ENCODE measurements around the gene AKAP8.
"Not testable (repeated sequence)": the region's sequence is repeated elsewhere in the genome, so short reads cannot be mapped to it uniquely, and the experiment has no call there.

The AKAP8 gene

GRCh38 chr19:15379083-15379998 lies at the start of gene AKAP8:
AKAP8 (minus strand) TSS chr19:15379787; CDS start chr19:15379731, 56 bp downstream.
- peak; percentile 97 for DNase-seq

- no peak for DNase-seq
These were observed 48.4 kb upstream of the AKAP8 start for GRCh38 chr19:15427991-15428471.

- DNase-seq = no peak
These were observed 47.7 kb upstream of the AKAP8 start for GRCh38 chr19:15427350-15427700.

DNA sequence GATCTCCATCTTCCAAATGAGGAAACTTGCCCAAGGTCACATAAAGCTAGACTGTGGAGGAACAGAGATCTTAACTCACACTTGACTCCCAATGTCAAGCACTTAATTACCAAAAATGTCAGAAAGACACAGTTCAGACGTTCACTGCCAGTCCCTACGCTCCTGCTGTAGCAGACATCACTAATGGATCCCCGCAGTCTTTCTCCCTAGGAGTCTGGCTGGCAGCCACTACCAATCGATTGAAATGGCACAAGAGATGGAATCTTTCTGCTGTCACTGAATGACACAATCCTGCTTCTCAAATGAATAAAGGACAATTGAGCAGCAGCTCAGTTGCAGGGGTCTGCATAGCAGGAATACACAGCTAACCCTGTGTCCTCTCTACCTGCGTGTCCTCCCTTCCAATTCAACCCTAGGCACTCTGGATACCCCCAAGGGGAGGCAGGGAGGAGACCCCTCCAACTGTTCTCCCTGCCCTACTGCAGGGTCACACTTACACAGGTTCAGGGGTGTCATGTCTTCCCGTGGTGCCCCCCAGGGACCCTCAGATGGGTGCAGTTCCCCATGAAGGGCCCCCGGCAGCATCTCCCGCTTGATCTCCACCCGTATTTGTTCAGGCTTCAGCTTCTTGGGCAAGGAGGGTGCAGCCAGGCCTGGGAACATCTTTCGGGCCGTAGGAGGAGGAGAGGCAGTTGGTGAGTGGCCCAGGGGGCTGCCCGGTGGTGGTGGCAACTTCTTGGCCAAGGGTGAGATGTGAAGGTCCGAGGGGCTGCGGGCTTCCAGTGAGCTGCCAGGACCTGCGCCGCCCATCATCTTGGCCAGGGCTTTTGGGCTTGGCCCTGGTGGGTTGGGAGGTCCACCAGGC lies 47.1 kb upstream of the AKAP8 start:
- DNase-seq = no peak

GRCh38 chr19:15425321-15425950 lies 45.8 kb upstream of the AKAP8 start:
- no peak for DNase-seq

DNA sequence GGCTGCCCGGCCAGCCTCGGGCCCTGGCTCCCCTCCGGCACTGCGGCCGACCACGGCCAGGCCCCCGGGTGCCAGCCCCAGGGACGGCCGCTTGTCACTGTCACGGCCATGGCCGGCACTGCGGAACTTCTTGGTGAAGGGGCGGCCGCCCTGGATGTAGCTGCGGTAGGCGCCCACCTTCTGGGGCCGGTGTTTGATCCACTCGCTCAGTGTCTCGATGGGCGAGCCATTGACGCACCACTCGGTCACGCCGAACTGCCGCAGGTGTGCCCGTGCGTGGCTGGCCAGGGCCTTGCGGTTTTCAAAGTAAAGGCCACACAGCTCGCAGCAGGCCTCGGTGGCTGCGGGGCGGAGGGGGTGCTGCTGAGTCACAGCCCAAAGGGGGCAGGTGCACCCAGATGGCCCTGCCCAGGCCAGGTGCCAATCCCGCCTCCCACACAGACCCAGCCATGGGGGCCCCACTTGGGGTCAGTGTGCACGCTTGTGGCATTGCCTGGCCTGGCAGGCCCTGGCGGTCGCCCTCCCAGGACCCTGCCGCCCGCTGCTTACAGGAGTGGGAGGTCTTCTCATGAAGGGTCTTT lies 45.2 kb upstream of the AKAP8 start:
- no peak for DNase-seq

DNA sequence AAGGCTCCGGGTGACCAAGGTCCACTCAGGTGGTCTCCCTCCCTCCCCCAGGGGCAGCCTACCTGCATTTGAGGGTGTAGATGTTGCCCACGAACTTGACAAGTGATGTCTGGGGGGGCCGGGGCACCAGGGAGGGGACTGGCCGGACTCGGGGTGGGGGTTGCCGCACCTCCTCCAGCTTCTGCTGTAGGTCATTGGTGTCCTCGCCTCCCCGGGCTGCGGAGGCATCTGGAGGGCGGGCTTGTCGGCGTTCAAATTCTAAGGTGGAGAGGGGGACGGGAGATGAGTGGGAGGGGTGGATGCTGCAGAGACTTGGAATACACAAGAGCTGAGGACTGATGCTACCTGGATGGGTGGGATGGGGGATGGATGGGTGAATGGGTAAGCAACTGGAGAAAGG lies 44.5 kb upstream of the AKAP8 start:
- no peak for DNase-seq

GRCh38 chr19:15423130-15423529 lies 43.5 kb upstream of the AKAP8 start:
- DNase-seq = no peak

GRCh38 chr19:15422296-15423075 lies 42.9 kb upstream of the AKAP8 start:
- DNase-seq = no peak

DNA sequence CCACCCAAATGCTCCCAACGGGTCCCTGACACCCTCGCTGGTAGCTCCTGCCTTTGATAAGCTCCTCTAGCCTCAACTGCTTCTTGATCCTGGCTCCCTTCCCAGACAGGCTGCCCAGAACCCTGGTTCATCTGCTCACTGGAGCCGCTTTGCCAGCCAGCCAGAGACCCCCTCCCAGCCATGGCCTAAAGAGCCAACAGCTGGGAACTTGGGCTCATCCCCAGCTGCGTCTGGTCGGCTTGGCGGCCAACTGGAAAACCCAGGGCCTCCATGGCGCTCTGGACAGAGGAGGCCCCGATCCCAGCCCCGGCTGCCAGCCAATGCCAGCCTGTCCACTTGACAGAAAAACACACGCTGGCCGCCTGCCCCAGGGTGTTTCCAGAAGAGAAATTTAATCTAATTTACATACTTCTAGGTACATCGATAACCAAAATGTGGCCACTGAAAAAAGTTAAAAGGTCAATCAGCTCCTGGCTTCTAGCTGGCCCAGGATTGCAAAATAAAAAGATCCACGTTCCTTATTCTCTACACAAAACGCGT lies 42.2 kb upstream of the AKAP8 start:
- peak; percentile 27 for DNase-seq

GRCh38 chr19:15421136-15421695 lies 41.6 kb upstream of the AKAP8 start:
- DNase-seq = no peak

DNA sequence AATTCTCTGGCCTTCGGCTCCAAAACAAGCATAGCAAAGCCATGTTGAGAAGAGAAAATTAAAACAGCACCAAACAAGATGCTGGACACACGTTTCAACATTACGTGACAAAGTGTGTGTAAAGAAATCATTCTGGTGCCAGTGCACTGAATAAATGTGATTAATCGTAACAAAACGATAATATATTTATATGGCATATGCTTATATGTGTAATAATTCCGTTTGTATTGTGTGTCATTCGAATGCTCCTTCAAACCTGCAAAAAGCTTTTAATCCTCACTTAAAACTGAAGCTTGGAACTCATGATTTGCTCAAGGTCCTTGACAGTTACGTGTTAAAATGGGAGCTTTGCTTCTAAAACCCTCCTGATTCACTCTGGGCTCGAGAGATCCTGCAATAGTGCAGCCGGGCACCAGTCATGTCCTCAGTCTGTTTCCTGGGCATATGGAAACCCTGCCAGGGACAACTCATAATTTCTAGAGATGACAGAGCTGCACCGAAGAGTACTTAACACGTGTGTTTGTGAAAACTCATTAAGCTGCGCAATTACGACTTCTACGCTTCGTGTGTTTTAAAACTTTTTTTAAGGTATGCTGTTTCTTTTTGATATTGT lies 39.9 kb upstream of the AKAP8 start:
- no peak for DNase-seq

GRCh38 chr19:15418579-15419412 lies 39.2 kb upstream of the AKAP8 start, which contains the start of gene AKAP8L:
AKAP8L (minus strand) TSS chr19:15418988; CDS start chr19:15418923, 65 bp downstream.
- DNase-seq = peak; percentile 99

DNA sequence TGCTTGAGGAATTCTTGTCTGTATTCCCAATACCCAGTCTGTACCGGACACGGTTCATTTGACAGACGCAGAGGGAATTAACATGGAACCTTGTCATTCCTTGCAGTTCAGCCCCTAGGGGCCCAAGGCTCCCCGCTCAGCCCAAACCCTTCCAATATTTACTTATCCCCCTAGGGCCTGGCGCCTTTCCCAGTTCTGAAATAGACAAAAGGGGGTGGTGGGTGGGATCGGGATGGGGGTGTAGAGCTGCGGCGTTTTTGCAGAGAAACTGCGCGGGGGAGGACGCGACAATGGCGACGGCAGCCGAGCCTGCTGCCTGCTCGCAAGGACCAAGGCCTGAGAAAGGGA lies 38.6 kb upstream of the AKAP8 start:
- DNase-seq = peak; percentile 35

DNA sequence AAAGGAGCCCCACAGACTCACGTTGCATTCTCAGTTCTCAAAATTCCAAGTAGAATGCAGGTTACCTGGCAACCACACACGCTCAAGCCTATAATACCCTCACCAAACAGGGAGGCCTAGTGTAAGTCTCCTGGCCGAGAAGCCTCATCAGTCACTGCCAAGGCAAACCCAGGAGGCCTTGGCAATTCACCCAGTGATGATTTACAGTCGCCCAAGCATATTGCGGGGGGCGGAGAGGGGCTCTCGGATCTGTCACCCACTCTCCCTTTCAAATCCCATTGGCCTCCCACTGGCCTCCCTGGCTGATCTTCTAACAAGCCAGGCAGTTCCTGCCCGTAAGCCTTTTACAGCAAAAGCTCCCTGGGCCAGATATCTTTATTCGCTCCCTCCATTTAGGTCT lies 38.1 kb upstream of the AKAP8 start:
- no peak for DNase-seq

DNA sequence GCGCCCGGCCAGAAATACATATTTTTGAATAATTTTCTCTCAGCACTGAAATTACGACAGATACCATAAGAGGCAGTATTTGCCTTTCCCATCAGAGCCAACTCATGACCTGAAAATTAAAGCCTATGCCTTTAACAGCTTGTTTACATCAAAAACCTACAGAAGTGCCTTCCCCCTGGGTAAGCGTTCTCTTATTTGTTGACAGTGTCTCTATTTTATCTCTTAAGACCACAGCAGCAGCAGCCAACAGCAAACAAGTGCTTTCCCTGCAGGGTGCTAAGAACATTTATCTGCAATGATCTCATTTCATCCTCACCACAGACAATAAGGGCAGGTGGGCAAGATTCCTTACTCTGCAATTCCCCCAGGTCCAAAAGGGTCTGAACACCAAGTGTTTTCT lies 33.2 kb upstream of the AKAP8 start:
- DNase-seq = no peak

GRCh38 chr19:15411351-15411750 lies 31.8 kb upstream of the AKAP8 start:
- DNase-seq = not testable (repeated sequence)

DNA sequence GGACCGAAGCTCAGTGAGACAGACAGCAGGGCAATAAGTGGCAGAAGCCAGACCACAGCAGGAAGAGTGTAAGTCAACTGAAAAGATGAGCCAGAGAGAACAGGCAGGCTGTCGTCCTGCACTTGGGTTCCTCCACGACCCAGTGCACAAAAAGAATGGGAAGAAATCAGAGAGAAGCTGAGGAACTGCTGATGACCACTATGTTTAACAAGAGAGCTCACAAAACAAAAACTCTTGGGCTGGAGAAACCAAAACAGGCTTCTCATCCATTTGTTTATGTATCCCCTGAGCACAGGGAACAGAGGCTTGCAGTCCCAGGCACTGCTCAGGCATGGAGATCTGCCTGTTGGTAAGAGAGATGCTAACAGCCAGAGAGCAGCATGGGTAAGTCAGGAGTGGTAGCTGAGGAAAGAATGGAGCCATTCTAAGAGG lies 25.2 kb upstream of the AKAP8 start:
- no peak for DNase-seq

DNA sequence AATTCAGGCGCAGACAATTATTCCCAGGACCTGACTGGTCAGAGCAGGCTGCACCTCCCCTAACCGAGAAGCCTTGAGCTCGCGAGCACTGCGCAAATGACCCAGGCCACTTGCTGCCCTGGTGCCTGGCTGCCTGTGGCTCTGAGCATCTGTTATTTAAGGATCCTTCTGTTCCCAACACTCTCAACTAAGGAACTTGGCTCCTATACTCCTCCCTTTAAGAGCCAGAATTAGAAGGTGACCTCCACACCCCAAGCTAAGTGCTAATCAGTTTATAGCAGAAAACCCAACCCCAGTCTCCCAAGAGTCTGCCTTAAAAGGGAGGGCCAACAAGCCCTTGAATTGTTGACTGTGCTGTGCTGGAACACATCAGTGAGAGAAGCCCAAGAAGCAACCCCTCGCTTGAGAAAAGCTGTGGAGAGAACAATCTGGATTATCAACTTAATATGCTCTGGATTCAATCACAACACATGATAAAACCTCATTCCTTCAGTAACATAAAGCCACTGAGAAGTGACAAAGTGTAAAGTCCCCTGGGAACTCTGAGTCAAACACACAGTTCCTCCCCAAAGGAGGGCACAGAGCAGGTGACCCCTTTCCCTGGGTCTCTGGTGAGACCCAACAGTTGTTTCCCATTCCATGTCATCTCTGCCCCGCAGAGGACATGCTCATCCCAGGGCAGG lies 24.7 kb upstream of the AKAP8 start:
- DNase-seq = no peak
